Endothelial cell of umbilical vein (primary cell): ENCODE results near the gene SLC8A1. TPM values are rescaled to one million over a fixed set of nuclear protein-coding genes. Genes with fewer than 3 reads are reported as not detected.

ENCODE experiments used
- BruUV-seq: library from RNA; stranded (reverse); fragments of 400-500 nt; replicated peaks from 2 replicates; lab custom pipeline; 2021; lab: Mats Ljungman, UMichigan
- CTCF ChIA-PET: fragments of 300-600, 350-600 bp; sonication (Branson Sonifier 250); formaldehyde crosslinking; loops from one replicate; lab custom pipeline; 2021; ENCODE audit warnings: antibody characterized with exemption, inconsistent platforms; lab: Charles Lee
- POLR2A ChIA-PET: fragments of 300-600, 350-600 bp; sonication (Branson Sonifier 250); formaldehyde crosslinking; loops from one replicate; lab custom pipeline; 2021; ENCODE audit warnings: antibody characterized with exemption, inconsistent platforms; lab: Charles Lee
- DNase-seq: peaks from one replicate; pipeline ENCODE4 v3.0.0-alpha.2; 2011; ENCODE audit warnings: low read depth, low spot score
- FAIRE-seq: peaks from 2 replicates; lab custom pipeline; 2011; peaks lifted over from hg19 to GRCh38; lab: Jason Lieb, UNC
- H2AFZ ChIP-seq: 2 replicates; pipeline ENCODE4 v1.6.0; 2012; ENCODE audit warnings: low read depth, low read length, control low read depth, inconsistent platforms
- H3K27ac ChIP-seq: 2 replicates; pipeline ENCODE4 v1.5.1; 2011; ENCODE audit warnings: low read depth, mild to moderate bottlenecking, control low read depth, low read length, moderate library complexity; ENCODE audit not compliant: insufficient read depth
- H3K27me3 ChIP-seq, 2 experiments: 2 replicates each; pipeline versions ENCODE4 v1.6.0 to v1.6.1; 2011; ENCODE audit warnings: low read length in 2 of 2, mixed read lengths in 1 of 2; ENCODE audit not compliant: control insufficient read depth in 2 of 2, insufficient read depth in 2 of 2
- H3K36me3 ChIP-seq, 2 experiments: 2 replicates in 1 of 2; 3 replicates in 1 of 2; pipeline ENCODE4 v1.5.1; 2011; ENCODE audit warnings: low read length in 2 of 2, mild to moderate bottlenecking in 1 of 2, moderate library complexity in 1 of 2; ENCODE audit not compliant: control insufficient read depth in 2 of 2, insufficient read depth in 2 of 2; ENCODE audit errors: extremely low read depth in 1 of 2
- H3K4me1 ChIP-seq: 3 replicates; pipeline ENCODE4 v1.5.1; 2011; ENCODE audit warnings: mild to moderate bottlenecking, low read length; ENCODE audit not compliant: control insufficient read depth, insufficient read depth; ENCODE audit errors: extremely low read depth
- H3K4me2 ChIP-seq: 2 replicates; pipeline ENCODE4 v1.6.1; 2011; ENCODE audit warnings: low read length, control low read depth, mixed read lengths; ENCODE audit not compliant: insufficient read depth
- H3K4me3 ChIP-seq, 3 experiments: fragments of 200-600 bp in 1 of 3; sonication (generic), shearing (Covaris generic) in 1 of 3; replicated peaks in 1 of 3; 2 replicates each; pipeline ENCODE4 v1.5.1; 2011 to 2016; ENCODE audit warnings: control low read depth in 3 of 3, low read length in 3 of 3, mild to moderate bottlenecking in 2 of 3, inconsistent platforms in 1 of 3, low read depth in 1 of 3, moderate library complexity in 1 of 3; ENCODE audit not compliant: insufficient read depth in 1 of 3
- H3K79me2 ChIP-seq: 2 replicates; pipeline ENCODE4 v1.6.0; 2012; ENCODE audit warnings: low read length, inconsistent platforms; ENCODE audit not compliant: control insufficient read depth, insufficient read depth
- H3K9ac ChIP-seq: replicated peaks from 2 replicates; pipeline ENCODE3; 2011; ENCODE audit warnings: low read length, control low read depth; ENCODE audit not compliant: insufficient read depth; ENCODE audit errors: extremely low read depth
- H3K9me1 ChIP-seq: replicated peaks from 3 replicates; pipeline ENCODE4 v1.6.0; 2011; ENCODE audit warnings: mild to moderate bottlenecking, low read length; ENCODE audit not compliant: control insufficient read depth, insufficient read depth; ENCODE audit errors: extremely low read depth
- H3K9me3 ChIP-seq: replicated peaks from 2 replicates; pipeline ENCODE4 v1.5.1; 2012; ENCODE audit warnings: low read length, inconsistent platforms; ENCODE audit not compliant: control insufficient read depth, insufficient read depth
- H4K20me1 ChIP-seq: replicated peaks from 2 replicates; pipeline ENCODE3; 2011; ENCODE audit warnings: mild to moderate bottlenecking, low read length; ENCODE audit not compliant: control insufficient read depth, insufficient read depth; ENCODE audit errors: extremely low read depth
- EZH2 ChIP-seq: IDR thresholded peaks from 2 replicates; pipeline ENCODE4 v1.6.1; 2012; ENCODE audit warnings: borderline replicate concordance, low read depth, mild to moderate bottlenecking, moderate library complexity, low read length, inconsistent platforms; ENCODE audit not compliant: severe bottlenecking
- FOS ChIP-seq: IDR thresholded peaks from 2 replicates; pipeline ENCODE4 v1.6.1; 2011; ENCODE audit warnings: mild to moderate bottlenecking, low read length, moderate library complexity, borderline replicate concordance; ENCODE audit not compliant: insufficient read depth
- GATA2 ChIP-seq: IDR thresholded peaks from 2 replicates; pipeline ENCODE4 v1.7.0; 2011; ENCODE audit warnings: low read depth, mild to moderate bottlenecking, moderate library complexity, mixed read lengths, low read length; ENCODE audit not compliant: insufficient read length, insufficient read depth
- JUN ChIP-seq: IDR thresholded peaks from 2 replicates; pipeline ENCODE4 v1.6.1; 2011; ENCODE audit warnings: borderline replicate concordance, low read depth; ENCODE audit not compliant: insufficient read length, insufficient read depth
- MYC ChIP-seq: IDR thresholded peaks from one replicate; pipeline ENCODE4 v1.6.1; 2011; ENCODE audit warnings: mild to moderate bottlenecking, low read depth, low read length
- POLR2A ChIP-seq: IDR thresholded peaks from 2 replicates; pipeline ENCODE4 v1.6.1; 2012; ENCODE audit warnings: low read depth, mild to moderate bottlenecking, control low read depth, low read length
- POLR2AphosphoS5 ChIP-seq: IDR thresholded peaks from 2 replicates; pipeline ENCODE4 v1.6.1; 2012; ENCODE audit warnings: low read depth, mild to moderate bottlenecking, control low read depth, low read length, moderate library complexity; ENCODE audit not compliant: insufficient read depth
- dilution Hi-C: fragments of 300-500 bp; cut with MboI; formaldehyde crosslinking; loops from one replicate; pipeline ENCODE4 v1.15.0; 2019; ENCODE audit warnings: low sequenced_read_pairs; ENCODE audit not compliant: extremely low pct_ligation_motif_present
- intact Hi-C: fragments of 100-400 bp; cut with micrococcal nuclease; formaldehyde crosslinking; loops from one replicate; pipeline ENCODE4 v1.10.0; 2022
- polyA plus RNA-seq, 4 experiments: library from polyadenylated mRNA; depleted of rRNA in 3 of 4; stranded (reverse) in 3 of 4; unstranded in 1 of 4; fragments of >200 nt; gene quantifications; 2 replicates each; pipeline versions ENCODE4 v1.2.1 to v1.2.3, GENCODE V29; 2011 to 2012; ENCODE audit warnings: missing spikeins in 1 of 4
- total RNA-seq: library from RNA; stranded (reverse); gene quantifications from 2 replicates; pipeline ENCODE4 v1.2.3, GENCODE V29; 2021
- TF ChIP-seq, protein P1 (sequence below): IDR thresholded peaks from 2 replicates; pipeline ENCODE4 v1.6.1; 2011; ENCODE audit not compliant: insufficient read depth, insufficient read length
- TF ChIP-seq, protein P2 (sequence below), 2 donors: IDR thresholded peaks; 1 replicate in 1 of 2; 2 replicates in 1 of 2; pipeline ENCODE4 v1.5.1; 2011; ENCODE audit warnings: low read length in 2 of 2, mild to moderate bottlenecking in 2 of 2, moderate library complexity in 2 of 2, control low read depth in 1 of 2, inconsistent platforms in 1 of 2, low read depth in 1 of 2; ENCODE audit not compliant: insufficient read depth in 1 of 2; ENCODE audit errors: extremely low read depth in 1 of 2

Gene SLC8A1
- total and polyA plus RNA-seq, 2 donors (not counting 3 experiments of a cell fraction or from before 2014, with no cell fraction given), result 0.19 to 1.8 TPM

DNA sequence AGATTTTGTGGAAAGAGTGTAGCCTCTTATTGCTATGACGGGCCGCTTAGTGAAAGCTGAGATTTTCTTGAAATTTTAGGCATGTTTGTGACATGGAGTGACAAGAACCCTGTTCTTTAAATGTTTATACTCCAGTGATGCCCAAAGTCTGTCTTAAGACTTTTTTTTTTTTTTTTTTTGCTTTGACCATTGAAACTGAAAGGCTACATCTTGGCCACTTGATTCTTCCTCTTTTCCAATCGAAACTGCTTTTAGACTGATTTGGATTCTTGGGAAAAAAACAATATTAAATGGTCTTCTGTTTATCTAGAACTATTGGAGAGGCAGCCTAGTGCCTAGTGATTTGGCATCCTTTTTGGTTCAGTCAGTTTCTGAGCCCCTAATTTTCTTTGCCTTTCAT lies 2.4 kb upstream of the SLC8A1 start:
- FAIRE-seq, result no peak

More for the DNA sequence above, 2.4 kb upstream of the SLC8A1 start:
- BruUV-seq, result no TSS peak
- no peak overlapping the region for H3K4me3 ChIP-seq
- H3K4me1 ChIP-seq, result peaks cover 10% of the 10 kb centered on the region
- no peaks in the 10 kb centered on the region for H3K79me2 ChIP-seq
- TF ChIP-seq, protein P1, sequence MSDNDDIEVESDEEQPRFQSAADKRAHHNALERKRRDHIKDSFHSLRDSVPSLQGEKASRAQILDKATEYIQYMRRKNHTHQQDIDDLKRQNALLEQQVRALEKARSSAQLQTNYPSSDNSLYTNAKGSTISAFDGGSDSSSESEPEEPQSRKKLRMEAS, result no peak
- no peak for TF ChIP-seq MYC
- TF ChIP-seq EZH2, result no peak
- TF ChIP-seq POLR2A, result no peak
- no peak for TF ChIP-seq FOS
- TF ChIP-seq, protein P2, sequence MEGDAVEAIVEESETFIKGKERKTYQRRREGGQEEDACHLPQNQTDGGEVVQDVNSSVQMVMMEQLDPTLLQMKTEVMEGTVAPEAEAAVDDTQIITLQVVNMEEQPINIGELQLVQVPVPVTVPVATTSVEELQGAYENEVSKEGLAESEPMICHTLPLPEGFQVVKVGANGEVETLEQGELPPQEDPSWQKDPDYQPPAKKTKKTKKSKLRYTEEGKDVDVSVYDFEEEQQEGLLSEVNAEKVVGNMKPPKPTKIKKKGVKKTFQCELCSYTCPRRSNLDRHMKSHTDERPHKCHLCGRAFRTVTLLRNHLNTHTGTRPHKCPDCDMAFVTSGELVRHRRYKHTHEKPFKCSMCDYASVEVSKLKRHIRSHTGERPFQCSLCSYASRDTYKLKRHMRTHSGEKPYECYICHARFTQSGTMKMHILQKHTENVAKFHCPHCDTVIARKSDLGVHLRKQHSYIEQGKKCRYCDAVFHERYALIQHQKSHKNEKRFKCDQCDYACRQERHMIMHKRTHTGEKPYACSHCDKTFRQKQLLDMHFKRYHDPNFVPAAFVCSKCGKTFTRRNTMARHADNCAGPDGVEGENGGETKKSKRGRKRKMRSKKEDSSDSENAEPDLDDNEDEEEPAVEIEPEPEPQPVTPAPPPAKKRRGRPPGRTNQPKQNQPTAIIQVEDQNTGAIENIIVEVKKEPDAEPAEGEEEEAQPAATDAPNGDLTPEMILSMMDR (IDR thresholded peaks at IDR 0.05; ENCODE audit: extremely low read depth in 1 of 2, insufficient read depth in 1 of 2, low read depth in 1 of 2, low read length in 2 of 2), result no peak
- TF ChIP-seq JUN, result no peak
- no peak for TF ChIP-seq GATA2
- TF ChIP-seq POLR2AphosphoS5, result no peak
- H3K9me1 ChIP-seq, result no peaks in the 10 kb centered on the region
- no peak overlapping the region for H3K9ac ChIP-seq
- ChIA-PET POLR2A (no interaction called here), CTCF (interaction anchor here (1.4 kb wide), 1 partner anchor 9 kb away, joined by 3 read pairs; no protein-coding TSS in a partner anchor)
- no peak overlapping the region for H3K4me2 ChIP-seq
- H3K36me3 ChIP-seq, result no peaks in the 10 kb centered on the region
- DNase-seq, result no peak
- dilution Hi-C loops, result no loop called here
- intact Hi-C loops, result loop anchor here (10.0 kb wide), 1 partner anchor 950 kb away; no protein-coding TSS in a partner anchor
- no peak overlapping the region for H3K27ac ChIP-seq
- no peaks in the 10 kb centered on the region for H4K20me1 ChIP-seq
- H2AFZ ChIP-seq, result no peak overlapping the region
- no peaks in the 10 kb centered on the region for H3K27me3 ChIP-seq
- H3K9me3 ChIP-seq, result no peaks in the 10 kb centered on the region
